Measurements from ENCODE around the gene PROX2.

DNA sequence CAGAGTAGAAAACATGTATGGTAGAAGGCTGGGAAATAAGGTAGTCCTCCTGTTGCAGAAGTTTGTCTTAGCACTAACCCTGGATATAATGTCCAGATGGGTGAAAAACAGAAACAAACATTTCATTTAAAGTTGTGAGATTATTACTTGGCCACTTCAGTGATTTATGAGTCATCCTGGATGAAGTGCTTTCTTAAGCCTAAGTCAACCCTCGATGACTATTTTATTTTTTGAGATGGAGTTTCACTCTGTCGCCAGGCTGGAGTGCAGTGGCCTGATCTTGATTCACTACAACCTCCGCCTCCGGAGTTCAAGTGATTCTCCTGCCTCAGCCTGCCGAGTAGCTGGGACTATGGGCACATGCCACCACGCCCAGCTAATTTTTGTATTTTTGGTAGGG lies 15.9 kb upstream of the PROX2 start:
- TF ChIP-seq, protein P1, sequence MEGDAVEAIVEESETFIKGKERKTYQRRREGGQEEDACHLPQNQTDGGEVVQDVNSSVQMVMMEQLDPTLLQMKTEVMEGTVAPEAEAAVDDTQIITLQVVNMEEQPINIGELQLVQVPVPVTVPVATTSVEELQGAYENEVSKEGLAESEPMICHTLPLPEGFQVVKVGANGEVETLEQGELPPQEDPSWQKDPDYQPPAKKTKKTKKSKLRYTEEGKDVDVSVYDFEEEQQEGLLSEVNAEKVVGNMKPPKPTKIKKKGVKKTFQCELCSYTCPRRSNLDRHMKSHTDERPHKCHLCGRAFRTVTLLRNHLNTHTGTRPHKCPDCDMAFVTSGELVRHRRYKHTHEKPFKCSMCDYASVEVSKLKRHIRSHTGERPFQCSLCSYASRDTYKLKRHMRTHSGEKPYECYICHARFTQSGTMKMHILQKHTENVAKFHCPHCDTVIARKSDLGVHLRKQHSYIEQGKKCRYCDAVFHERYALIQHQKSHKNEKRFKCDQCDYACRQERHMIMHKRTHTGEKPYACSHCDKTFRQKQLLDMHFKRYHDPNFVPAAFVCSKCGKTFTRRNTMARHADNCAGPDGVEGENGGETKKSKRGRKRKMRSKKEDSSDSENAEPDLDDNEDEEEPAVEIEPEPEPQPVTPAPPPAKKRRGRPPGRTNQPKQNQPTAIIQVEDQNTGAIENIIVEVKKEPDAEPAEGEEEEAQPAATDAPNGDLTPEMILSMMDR (IDR thresholded peaks at IDR 0.05), result no peak
- no peak for TF ChIP-seq POLR2A (IDR thresholded peaks at IDR 0.05)
- TF ChIP-seq EP300 (IDR thresholded peaks at IDR 0.05), result no peak
